ENCODE measurements around the gene TP53INP2.
"Not testable (repeated sequence)": the region's sequence is repeated elsewhere in the genome, so short reads cannot be mapped to it uniquely, and the experiment has no call there.

The TP53INP2 gene

GRCh38 chr20:34716921-34717229 lies 12.7 kb downstream of the TP53INP2 start:
- Histone ChIP-seq H3K9me3 (ENCODE audit: severe bottlenecking) (no peaks in the 10 kb centered on the region), H3K27me3 (ENCODE audit: insufficient read depth, poor library complexity, severe bottlenecking) (no peaks in the 10 kb centered on the region), H3K4me3 (ENCODE audit: severe bottlenecking) (no peak overlapping the region), H3K27ac (ENCODE audit: poor library complexity, severe bottlenecking) (no peak overlapping the region), H3K36me3 (ENCODE audit: low read depth) (peaks cover 50% of the 10 kb centered on the region), H3K4me1 (ENCODE audit: insufficient read depth, poor library complexity, severe bottlenecking) (peaks cover 12% of the 10 kb centered on the region)
- TF ChIP-seq CTCF (IDR thresholded peaks at IDR 0.05; ENCODE audit: poor library complexity, severe bottlenecking): no peak
- DNase-seq (ENCODE audit: low spot score) (peak; percentile 26), ATAC-seq (ENCODE audit: low read depth) (no peak)

- TF ChIP-seq CTCF (IDR thresholded peaks at IDR 0.05; ENCODE audit: poor library complexity, severe bottlenecking): no peak
- no peak for ATAC-seq (ENCODE audit: low read depth)
- peaks cover 54% of the 10 kb centered on the region for H3K36me3 ChIP-seq (ENCODE audit: low read depth)
- no peaks in the 10 kb centered on the region for H3K27me3 ChIP-seq (ENCODE audit: insufficient read depth, poor library complexity, severe bottlenecking)
- DNase-seq (ENCODE audit: low spot score): peak; percentile 31
- peaks cover 12% of the 10 kb centered on the region for H3K4me1 ChIP-seq (ENCODE audit: insufficient read depth, poor library complexity, severe bottlenecking)
- no peak overlapping the region for H3K4me3 ChIP-seq (ENCODE audit: severe bottlenecking)
- no peak overlapping the region for H3K27ac ChIP-seq (ENCODE audit: poor library complexity, severe bottlenecking)
- no peaks in the 10 kb centered on the region for H3K9me3 ChIP-seq (ENCODE audit: severe bottlenecking)
These were observed 13.3 kb downstream of the TP53INP2 start for GRCh38 chr20:34717230-34718095.

GRCh38 chr20:34719242-34720017 lies 15.3 kb downstream of the TP53INP2 start:
- not testable (repeated sequence) for H3K9me3 ChIP-seq (ENCODE audit: severe bottlenecking); H3K4me3 ChIP-seq (ENCODE audit: severe bottlenecking); H3K27ac ChIP-seq (ENCODE audit: poor library complexity, severe bottlenecking); ATAC-seq (ENCODE audit: low read depth); H3K27me3 ChIP-seq (ENCODE audit: insufficient read depth, poor library complexity, severe bottlenecking); H3K4me1 ChIP-seq (ENCODE audit: insufficient read depth, poor library complexity, severe bottlenecking)
- H3K36me3 ChIP-seq (ENCODE audit: low read depth): peaks cover 65% of the 10 kb centered on the region
- peak; percentile 11 for DNase-seq (ENCODE audit: low spot score)

GRCh38 chr20:34720266-34720665 lies 16.1 kb downstream of the TP53INP2 start:
- ATAC-seq (ENCODE audit: low read depth): no peak
- no peaks in the 10 kb centered on the region for H3K9me3 ChIP-seq (ENCODE audit: severe bottlenecking)
- no peak overlapping the region for H3K4me3 ChIP-seq (ENCODE audit: severe bottlenecking)

GRCh38 chr20:34722560-34722959 lies 18.4 kb downstream of the TP53INP2 start:
- H3K4me3 ChIP-seq (ENCODE audit: severe bottlenecking); ATAC-seq (ENCODE audit: low read depth); H3K9me3 ChIP-seq (ENCODE audit: severe bottlenecking); H3K27me3 ChIP-seq (ENCODE audit: insufficient read depth, poor library complexity, severe bottlenecking); H3K4me1 ChIP-seq (ENCODE audit: insufficient read depth, poor library complexity, severe bottlenecking); H3K27ac ChIP-seq (ENCODE audit: poor library complexity, severe bottlenecking): not testable (repeated sequence)
- H3K36me3 ChIP-seq (ENCODE audit: low read depth): peaks cover 77% of the 10 kb centered on the region
- DNase-seq (ENCODE audit: low spot score): peak; percentile 45

More at GRCh38 chr20:34720266-34720665, 16.1 kb downstream of the TP53INP2 start:
- H3K27ac ChIP-seq (ENCODE audit: poor library complexity, severe bottlenecking): no peak overlapping the region
- H3K4me1 ChIP-seq (ENCODE audit: insufficient read depth, poor library complexity, severe bottlenecking): no peaks in the 10 kb centered on the region
- no peak for TF ChIP-seq CTCF (IDR thresholded peaks at IDR 0.05; ENCODE audit: poor library complexity, severe bottlenecking)
- no peaks in the 10 kb centered on the region for H3K27me3 ChIP-seq (ENCODE audit: insufficient read depth, poor library complexity, severe bottlenecking)
- peaks cover 65% of the 10 kb centered on the region for H3K36me3 ChIP-seq (ENCODE audit: low read depth)
- peak; percentile 22 for DNase-seq (ENCODE audit: low spot score)
